Measurements from ENCODE around the gene SYNPO2L.

DNA sequence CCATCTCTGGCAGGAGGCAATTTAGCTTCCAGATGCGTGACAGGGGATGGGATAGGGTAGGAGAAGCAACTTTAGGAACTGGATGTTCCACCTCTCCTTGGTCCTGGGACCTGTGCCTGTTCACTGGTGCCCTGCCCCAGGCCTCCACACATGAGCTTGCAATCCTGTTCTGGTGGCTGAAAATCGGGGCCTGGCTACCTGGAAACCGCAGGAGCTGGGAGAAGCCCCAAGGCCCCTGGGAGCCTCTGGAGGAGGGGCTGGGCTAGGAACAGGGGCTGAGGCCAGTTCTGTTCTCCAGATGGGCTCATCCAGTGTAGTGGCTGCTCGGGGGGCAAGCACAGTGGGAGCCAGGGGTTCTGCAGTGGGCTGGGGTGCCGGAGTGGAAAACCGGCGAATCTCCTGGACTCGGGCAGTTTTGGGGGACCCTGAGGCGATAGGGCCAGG is 9.2 kb downstream of the SYNPO2L start:
- no peak for TF ChIP-seq GATA3 (IDR thresholded peaks at IDR 0.05; ENCODE audit: low read depth, low read length)
- no peak for TF ChIP-seq GATA2 (IDR thresholded peaks at IDR 0.05; ENCODE audit: low read depth, low read length)

All from SH-SY5Y (cell line).